Measurements from ENCODE around the gene ENDOV.

- TF ChIP-seq CTCF (IDR thresholded peaks at IDR 0.05): no peak
- TF ChIP-seq POLR2AphosphoS5 (IDR thresholded peaks at IDR 0.05): no peak
Observed at GRCh38 chr17:80441598-80442322, 26.8 kb downstream of the ENDOV start.
